OCI-LY3 (cell line): ENCODE data around the gene SIPA1L2.
A peak's percentile ranks its signal among the peaks of the same experiment; 100 is the strongest.

ENCODE experiments used
- EZH2phosphoT487 ChIP-seq: fragments of 200-600 bp; shearing (Covaris generic); IDR thresholded peaks from 2 replicates; pipeline ENCODE4 v1.6.1; 2018; ENCODE audit warnings: antibody characterized with exemption, mixed run types, low read depth
- TF ChIP-seq, protein P1 (sequence below): fragments of 200-600, 300-600 bp; sonication (generic); IDR thresholded peaks from 2 replicates; pipeline ENCODE4 v1.5.1; 2014; ENCODE audit warnings: antibody characterized with exemption, low read length, low read depth

DNA sequence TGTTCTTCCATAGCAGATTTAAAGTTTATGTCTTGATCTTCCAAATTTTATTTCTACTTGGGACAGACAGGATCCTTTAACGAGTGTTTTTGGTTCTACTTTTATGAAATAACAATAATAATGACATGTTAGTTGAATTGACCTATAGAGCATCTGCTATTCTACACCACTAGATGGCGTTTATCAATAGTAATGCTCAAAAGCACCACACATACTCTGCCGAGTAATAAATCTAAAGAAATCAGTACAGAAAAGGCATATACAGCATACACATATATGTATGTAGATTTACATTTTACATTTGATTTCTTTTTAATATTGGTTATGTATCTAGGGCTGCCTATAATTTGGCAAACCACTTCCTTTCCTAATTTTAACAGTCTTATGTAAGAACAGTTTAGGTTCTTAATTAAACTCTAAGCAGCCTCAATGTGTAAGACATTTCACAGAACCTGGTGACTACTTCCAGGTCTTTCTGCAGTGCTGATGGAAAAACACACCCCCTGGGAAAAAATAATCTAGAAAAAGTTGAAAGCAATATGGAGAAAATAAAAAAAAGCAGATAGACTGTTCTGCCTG is 5.9 kb upstream of the SIPA1L2 start:
- TF ChIP-seq, protein P1, sequence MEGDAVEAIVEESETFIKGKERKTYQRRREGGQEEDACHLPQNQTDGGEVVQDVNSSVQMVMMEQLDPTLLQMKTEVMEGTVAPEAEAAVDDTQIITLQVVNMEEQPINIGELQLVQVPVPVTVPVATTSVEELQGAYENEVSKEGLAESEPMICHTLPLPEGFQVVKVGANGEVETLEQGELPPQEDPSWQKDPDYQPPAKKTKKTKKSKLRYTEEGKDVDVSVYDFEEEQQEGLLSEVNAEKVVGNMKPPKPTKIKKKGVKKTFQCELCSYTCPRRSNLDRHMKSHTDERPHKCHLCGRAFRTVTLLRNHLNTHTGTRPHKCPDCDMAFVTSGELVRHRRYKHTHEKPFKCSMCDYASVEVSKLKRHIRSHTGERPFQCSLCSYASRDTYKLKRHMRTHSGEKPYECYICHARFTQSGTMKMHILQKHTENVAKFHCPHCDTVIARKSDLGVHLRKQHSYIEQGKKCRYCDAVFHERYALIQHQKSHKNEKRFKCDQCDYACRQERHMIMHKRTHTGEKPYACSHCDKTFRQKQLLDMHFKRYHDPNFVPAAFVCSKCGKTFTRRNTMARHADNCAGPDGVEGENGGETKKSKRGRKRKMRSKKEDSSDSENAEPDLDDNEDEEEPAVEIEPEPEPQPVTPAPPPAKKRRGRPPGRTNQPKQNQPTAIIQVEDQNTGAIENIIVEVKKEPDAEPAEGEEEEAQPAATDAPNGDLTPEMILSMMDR: peak; percentile 92
- TF ChIP-seq EZH2phosphoT487: no peak
